GM12872 (cell line): Measurements from ENCODE around the gene ARHGAP1.

ENCODE experiments used
- CTCF ChIP-seq: IDR thresholded peaks from 3 replicates; pipeline ENCODE4 v1.5.1; 2011; ENCODE audit warnings: low read depth, mild to moderate bottlenecking, low read length, moderate library complexity; ENCODE audit not compliant: insufficient read depth

ARHGAP1 gene

DNA sequence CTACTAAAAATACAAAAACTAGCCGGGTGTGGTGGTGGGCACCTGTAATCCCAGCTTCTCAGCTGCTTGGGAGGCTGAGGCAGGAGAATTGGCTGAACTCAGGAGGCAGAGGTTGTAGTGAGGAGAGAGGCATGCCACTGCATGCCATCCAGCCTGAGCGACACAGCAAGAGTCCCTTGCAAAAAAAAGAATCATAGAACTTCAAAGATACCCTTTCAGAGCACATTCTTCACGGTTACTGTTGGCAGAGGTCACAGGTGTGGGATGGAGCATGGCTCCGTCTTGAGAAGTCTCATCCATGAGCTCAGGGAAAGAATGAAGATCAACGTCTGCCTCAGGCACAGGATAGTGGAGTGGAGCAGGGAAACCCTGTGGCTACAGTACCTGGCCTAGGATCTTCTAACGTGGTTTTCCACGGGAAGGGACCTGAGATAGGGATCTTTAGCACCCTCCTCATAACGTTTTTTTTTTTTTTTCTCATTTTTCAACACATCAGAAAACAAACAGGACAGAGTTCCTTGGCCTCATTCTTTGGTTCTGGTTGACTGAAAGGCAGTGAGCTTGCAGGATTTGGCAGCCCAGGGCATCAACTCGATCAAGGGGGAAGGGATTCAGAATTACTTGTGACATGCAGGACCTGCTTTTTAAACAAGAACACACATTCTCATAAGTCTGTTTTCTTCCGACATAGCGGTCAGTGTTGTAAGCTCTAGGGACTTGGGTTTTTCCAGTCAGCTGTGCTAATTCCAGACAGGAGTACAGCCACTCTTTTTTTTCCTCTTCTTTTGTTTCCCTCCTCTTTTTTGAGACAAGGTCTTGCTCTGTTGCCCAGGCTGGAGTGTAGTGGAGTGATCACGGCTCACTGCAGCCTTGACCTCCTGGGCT is 41.4 kb upstream of the ARHGAP1 start:
- no peak for TF ChIP-seq CTCF

DNA sequence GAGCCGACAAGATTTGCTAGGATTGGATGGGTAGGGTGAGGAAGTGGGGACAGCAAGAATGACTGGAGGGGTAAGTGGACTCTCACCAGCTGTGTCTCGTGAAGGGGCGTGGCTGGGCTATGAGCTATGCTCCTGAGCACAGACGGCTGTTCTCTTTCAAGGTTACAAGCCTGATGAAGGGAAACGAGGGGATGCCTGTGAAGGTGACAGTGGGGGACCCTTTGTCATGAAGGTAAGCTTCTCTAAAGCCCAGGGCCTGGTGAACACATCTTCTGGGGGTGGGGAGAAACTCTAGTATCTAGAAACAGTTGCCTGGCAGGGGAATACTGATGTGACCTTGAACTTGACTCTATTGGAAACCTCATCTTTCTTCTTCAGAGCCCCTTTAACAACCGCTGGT is 38.5 kb upstream of the ARHGAP1 start:
- TF ChIP-seq CTCF: no peak

DNA sequence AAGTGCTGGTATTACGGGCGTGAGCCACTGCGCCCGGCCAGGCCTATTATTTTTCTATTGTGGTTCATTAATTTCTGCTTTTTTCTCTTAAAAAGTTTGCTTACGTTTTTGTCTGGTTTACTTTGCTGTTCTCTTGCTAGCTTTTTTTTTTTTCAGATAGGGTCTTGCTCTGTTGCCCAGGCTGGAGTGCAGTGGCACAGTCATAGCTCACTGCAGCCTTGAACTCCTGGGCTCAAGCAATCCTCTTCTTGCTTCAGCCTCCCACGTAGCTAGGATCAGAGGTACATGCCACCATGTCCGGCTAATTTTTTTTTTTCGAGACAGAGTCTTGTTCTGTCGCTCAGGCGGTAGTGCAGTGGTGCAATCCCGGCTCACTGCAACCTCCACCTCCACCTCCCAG is 37.3 kb upstream of the ARHGAP1 start:
- TF ChIP-seq CTCF: no peak

DNA sequence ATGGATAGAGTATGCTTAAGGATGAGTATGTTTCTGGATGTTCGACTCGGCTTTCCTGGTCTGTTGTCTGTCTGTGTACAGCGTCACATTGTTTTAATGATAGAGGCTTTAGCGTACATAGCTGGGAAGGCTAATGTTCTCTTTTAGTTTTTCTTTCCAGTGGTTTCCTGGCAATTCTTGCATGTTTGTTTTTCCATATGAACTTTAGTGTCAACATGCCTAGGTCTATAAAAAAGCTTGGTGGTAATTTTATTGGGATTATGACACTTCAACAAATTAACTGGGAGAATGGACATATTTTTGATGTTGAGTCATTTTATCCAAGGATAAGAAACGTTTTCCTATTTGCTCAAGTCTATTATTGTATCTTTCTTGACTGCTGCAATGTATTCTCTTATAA is 36.2 kb upstream of the ARHGAP1 start:
- no peak for TF ChIP-seq CTCF

GRCh38 chr11:46736146-46736545 is 35.7 kb upstream of the ARHGAP1 start:
- TF ChIP-seq CTCF: no peak

DNA sequence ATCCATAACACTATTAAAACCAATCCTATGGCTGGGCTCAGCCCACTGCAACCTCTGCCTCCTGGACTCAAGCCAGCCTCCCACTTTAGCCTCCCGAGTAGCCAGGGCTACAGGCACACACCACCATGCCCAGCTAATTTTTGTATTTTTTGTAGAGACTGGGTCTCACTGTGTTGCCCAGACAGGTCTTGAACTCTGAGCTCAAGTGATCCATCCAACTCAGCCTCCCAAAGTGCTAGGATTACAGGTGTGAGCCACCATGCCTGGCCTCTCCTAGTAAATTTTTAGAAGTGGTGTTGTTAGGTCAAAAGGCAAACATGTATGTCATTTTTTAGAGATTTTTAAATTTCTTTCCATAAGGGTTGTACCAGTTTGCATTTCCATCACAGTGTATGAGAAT is 32.8 kb upstream of the ARHGAP1 start:
- no peak for TF ChIP-seq CTCF

DNA sequence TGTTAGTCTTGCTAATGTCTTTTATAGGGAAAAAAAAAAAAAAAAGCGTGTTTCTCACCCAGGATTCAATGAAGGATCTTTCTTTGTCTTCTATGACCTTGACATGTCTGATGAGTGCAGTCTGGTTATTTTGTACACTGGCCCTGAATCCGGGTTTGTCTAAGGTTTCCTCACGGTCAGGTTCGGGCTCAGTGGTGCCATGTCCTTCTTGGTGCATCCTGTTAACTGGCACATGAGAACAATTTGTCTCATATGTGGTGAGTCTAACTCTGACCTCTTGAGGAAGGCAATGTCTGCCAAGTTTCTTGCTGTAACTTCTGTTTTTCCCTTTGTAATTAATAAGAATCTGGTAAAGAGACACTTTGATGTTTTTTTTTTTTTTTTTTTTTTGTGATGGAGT is 31.1 kb upstream of the ARHGAP1 start:
- no peak for TF ChIP-seq CTCF
